Loucy (cell line): ENCODE results near the gene KDM4B.
"Not testable (repeated sequence)": the region's sequence is repeated elsewhere in the genome, so short reads cannot be mapped to it uniquely, and the experiment has no call there.

Experiments
- H2AFZ ChIP-seq: fragments of 200-600 bp; sonication (generic); 2 replicates; pipeline ENCODE4 v1.6.0; 2016; ENCODE audit warnings: antibody characterized with exemption, mild to moderate bottlenecking, low read length, moderate library complexity
- H3F3A ChIP-seq: fragments of 200-600 bp; 2 replicates; pipeline ENCODE4 v1.6.0; 2016; ENCODE audit warnings: antibody characterized with exemption, low read depth, mild to moderate bottlenecking
- H3K27me3 ChIP-seq: fragments of 200-600 bp; sonication (generic); 2 replicates; pipeline ENCODE4 v1.6.1; 2014; ENCODE audit warnings: low read length, mild to moderate bottlenecking; ENCODE audit not compliant: insufficient read depth, poor library complexity, severe bottlenecking
- H3K36me3 ChIP-seq: fragments of 200-600 bp; sonication (generic); 2 replicates; pipeline ENCODE4 v1.6.1; 2016; ENCODE audit warnings: low read length; ENCODE audit not compliant: insufficient read depth
- H3K4me1 ChIP-seq: fragments of 200-600 bp; sonication (generic); 2 replicates; pipeline ENCODE4 v1.5.1; 2014; ENCODE audit warnings: low read length, mild to moderate bottlenecking; ENCODE audit not compliant: insufficient read depth, poor library complexity, severe bottlenecking
- H3K4me2 ChIP-seq: fragments of 200-600 bp; sonication (generic); 2 replicates; pipeline ENCODE4 v1.6.0; 2014; ENCODE audit warnings: antibody characterized with exemption, low read length, low read depth, mild to moderate bottlenecking; ENCODE audit not compliant: poor library complexity, severe bottlenecking
- H3K4me3 ChIP-seq: fragments of 200-600 bp; sonication (generic); 2 replicates; pipeline ENCODE4 v1.5.1; 2014; ENCODE audit warnings: low read length, mild to moderate bottlenecking, mixed read lengths; ENCODE audit not compliant: poor library complexity, severe bottlenecking
- H3K79me2 ChIP-seq: fragments of 200-600 bp; sonication (generic); 2 replicates; pipeline ENCODE4 v1.6.1; 2014; ENCODE audit warnings: low read length; ENCODE audit not compliant: insufficient read depth
- H3K9ac ChIP-seq: fragments of 200-600 bp; sonication (generic); 2 replicates; pipeline ENCODE4 v1.6.0; 2014; ENCODE audit warnings: mild to moderate bottlenecking, low read depth, low read length, moderate library complexity; ENCODE audit not compliant: poor library complexity, severe bottlenecking
- H3K9me2 ChIP-seq: fragments of 200-600 bp; sonication (generic); replicated peaks from 2 replicates; pipeline ENCODE4 v1.6.1; 2016; ENCODE audit warnings: low read depth, low read length, mixed read lengths
- H3K9me3 ChIP-seq: fragments of 200-600 bp; sonication (generic); 2 replicates; pipeline ENCODE4 v1.6.1; 2014; ENCODE audit warnings: mild to moderate bottlenecking, antibody characterized with exemption, low read length, low read depth; ENCODE audit not compliant: insufficient read depth
- H4K20me1 ChIP-seq: fragments of 200-600 bp; sonication (generic); 2 replicates; pipeline ENCODE4 v1.6.0; 2014; ENCODE audit warnings: antibody characterized with exemption, low read length, mild to moderate bottlenecking; ENCODE audit not compliant: insufficient read depth, poor library complexity, severe bottlenecking
- CTCF ChIP-seq: fragments of 200-600 bp; sonication (generic); conservative IDR thresholded peaks from 2 replicates; pipeline ENCODE4 v1.5.1; 2014; ENCODE audit warnings: mild to moderate bottlenecking, antibody characterized with exemption, low read length
- EZH2phosphoT487 ChIP-seq: fragments of 200-600 bp; IDR thresholded peaks from 2 replicates; pipeline ENCODE4 v1.6.1; 2018; ENCODE audit warnings: antibody characterized with exemption, mild to moderate bottlenecking, moderate library complexity, borderline replicate concordance

Gene KDM4B

GRCh38 chr19:5193192-5193591 lies 224.3 kb downstream of the KDM4B start:
- H3K4me1 ChIP-seq: no peaks in the 10 kb centered on the region
- no peak overlapping the region for H3K4me2 ChIP-seq
- no peaks in the 10 kb centered on the region for H3K79me2 ChIP-seq
- H3K36me3 ChIP-seq: no peaks in the 10 kb centered on the region
- H3K9ac ChIP-seq: no peak overlapping the region
- H3K27me3 ChIP-seq: no peaks in the 10 kb centered on the region
- H4K20me1 ChIP-seq: no peaks in the 10 kb centered on the region
- no peaks in the 10 kb centered on the region for H3K9me2 ChIP-seq
- no peak overlapping the region for H3K4me3 ChIP-seq
- H3K9me3 ChIP-seq: no peaks in the 10 kb centered on the region
- H3F3A ChIP-seq: no peaks in the 10 kb centered on the region
- H2AFZ ChIP-seq: no peak overlapping the region
- TF ChIP-seq EZH2phosphoT487 (no peak), CTCF (no peak)

GRCh38 chr19:5194641-5195040 lies 225.7 kb downstream of the KDM4B start:
- Histone ChIP-seq H3K4me2 (no peak overlapping the region), H3K4me3 (no peak overlapping the region), H3K9me2 (no peaks in the 10 kb centered on the region), H3K79me2 (no peaks in the 10 kb centered on the region), H3K9me3 (no peaks in the 10 kb centered on the region), H3K27me3 (no peaks in the 10 kb centered on the region), H3K4me1 (no peaks in the 10 kb centered on the region), H3K36me3 (no peaks in the 10 kb centered on the region), H3K9ac (no peak overlapping the region), H4K20me1 (no peaks in the 10 kb centered on the region), H3F3A (no peaks in the 10 kb centered on the region), H2AFZ (no peak overlapping the region)
- TF ChIP-seq EZH2phosphoT487: no peak
- no peak for TF ChIP-seq CTCF

- H3K27me3 ChIP-seq, H4K20me1 ChIP-seq, H3K4me3 ChIP-seq, H2AFZ ChIP-seq, H3K36me3 ChIP-seq, H3K4me2 ChIP-seq, H3K79me2 ChIP-seq, H3K4me1 ChIP-seq, H3K9me2 ChIP-seq, H3F3A ChIP-seq, H3K9ac ChIP-seq, H3K9me3 ChIP-seq: not testable (repeated sequence)
Measured at GRCh38 chr19:5195587-5195986, 226.7 kb downstream of the KDM4B start.

- peaks cover 5% of the 10 kb centered on the region; the same call in 1 of the 2 replicates for H3K9me3 ChIP-seq
- TF ChIP-seq EZH2phosphoT487: no peak
- no peak overlapping the region for H3K4me2 ChIP-seq
- no peaks in the 10 kb centered on the region for H3F3A ChIP-seq
- no peak overlapping the region for H2AFZ ChIP-seq
- no peaks in the 10 kb centered on the region for H3K27me3 ChIP-seq
- H3K79me2 ChIP-seq: no peaks in the 10 kb centered on the region
- H3K4me3 ChIP-seq: no peak overlapping the region
- no peaks in the 10 kb centered on the region for H3K4me1 ChIP-seq
- no peaks in the 10 kb centered on the region for H4K20me1 ChIP-seq
- H3K36me3 ChIP-seq: no peaks in the 10 kb centered on the region
- H3K9ac ChIP-seq: no peak overlapping the region
- no peaks in the 10 kb centered on the region for H3K9me2 ChIP-seq
Measured at GRCh38 chr19:5196832-5197231, 227.9 kb downstream of the KDM4B start.
